Neural cell (in vitro differentiated cells): ENCODE results near the gene FAM174C.

Source experiments
- CTCF ChIP-seq: fragments of 450-650 bp; IDR thresholded peaks from 2 replicates; pipeline ENCODE4 v1.5.1; 2014; ENCODE audit warnings: antibody characterized with exemption, mild to moderate bottlenecking, moderate library complexity; ENCODE audit not compliant: poor library complexity, severe bottlenecking
- EP300 ChIP-seq: fragments of 450-650 bp; conservative IDR thresholded peaks from 2 replicates; pipeline ENCODE4 v1.6.1; 2014; ENCODE audit warnings: antibody characterized with exemption, mild to moderate bottlenecking, moderate library complexity; ENCODE audit not compliant: poor library complexity, severe bottlenecking
- EZH2 ChIP-seq: fragments of 200-600, 300-800 bp; shearing (Covaris generic), sonication (generic); IDR thresholded peaks from 2 replicates; pipeline ENCODE4 v1.6.1; 2014; ENCODE audit warnings: antibody characterized with exemption, low read length, borderline replicate concordance, mild to moderate bottlenecking; ENCODE audit not compliant: insufficient read depth, poor library complexity, severe bottlenecking
- MXI1 ChIP-seq: fragments of 450-650 bp; conservative IDR thresholded peaks from 2 replicates; pipeline ENCODE4 v1.6.1; 2014; ENCODE audit warnings: antibody characterized with exemption, mild to moderate bottlenecking; ENCODE audit not compliant: poor library complexity, severe bottlenecking
- POLR2AphosphoS5 ChIP-seq: IDR thresholded peaks from 2 replicates; pipeline ENCODE4 v1.6.1; 2012
- RAD21 ChIP-seq: fragments of 450-650 bp; conservative IDR thresholded peaks from 2 replicates; pipeline ENCODE4 v1.6.1; 2014; ENCODE audit warnings: antibody characterized with exemption, mild to moderate bottlenecking, moderate library complexity
- REST ChIP-seq: IDR thresholded peaks from 2 replicates; pipeline ENCODE4 v1.6.1; 2012; ENCODE audit warnings: borderline replicate concordance
- SMC3 ChIP-seq: fragments of 450-650 bp; conservative IDR thresholded peaks from 2 replicates; pipeline ENCODE4 v1.6.1; 2014; ENCODE audit warnings: antibody characterized with exemption, mild to moderate bottlenecking, moderate library complexity; ENCODE audit not compliant: poor library complexity
- TAF1 ChIP-seq: IDR thresholded peaks from 2 replicates; pipeline ENCODE4 v1.6.1; 2012; ENCODE audit warnings: low read depth

GRCh38 chr19:1327125-1327524 is 51.8 kb downstream of the FAM174C start:
- TF ChIP-seq CTCF (no peak), POLR2AphosphoS5 (no peak), EP300 (no peak), SMC3 (no peak), RAD21 (no peak), EZH2 (no peak), REST (no peak), TAF1 (no peak), MXI1 (no peak)
